NCI-H1417 treated with DMSO at 0.1 percent for 48 hours (cell line): ENCODE data around the gene PRMT9.
A peak's percentile ranks its signal among the peaks of the same experiment; 100 is the strongest.

Experiments
- DNase-seq: peaks from one replicate; lab custom pipeline; 2025; lab: John Stamatoyannopoulos, UW

The PRMT9 gene

DNA sequence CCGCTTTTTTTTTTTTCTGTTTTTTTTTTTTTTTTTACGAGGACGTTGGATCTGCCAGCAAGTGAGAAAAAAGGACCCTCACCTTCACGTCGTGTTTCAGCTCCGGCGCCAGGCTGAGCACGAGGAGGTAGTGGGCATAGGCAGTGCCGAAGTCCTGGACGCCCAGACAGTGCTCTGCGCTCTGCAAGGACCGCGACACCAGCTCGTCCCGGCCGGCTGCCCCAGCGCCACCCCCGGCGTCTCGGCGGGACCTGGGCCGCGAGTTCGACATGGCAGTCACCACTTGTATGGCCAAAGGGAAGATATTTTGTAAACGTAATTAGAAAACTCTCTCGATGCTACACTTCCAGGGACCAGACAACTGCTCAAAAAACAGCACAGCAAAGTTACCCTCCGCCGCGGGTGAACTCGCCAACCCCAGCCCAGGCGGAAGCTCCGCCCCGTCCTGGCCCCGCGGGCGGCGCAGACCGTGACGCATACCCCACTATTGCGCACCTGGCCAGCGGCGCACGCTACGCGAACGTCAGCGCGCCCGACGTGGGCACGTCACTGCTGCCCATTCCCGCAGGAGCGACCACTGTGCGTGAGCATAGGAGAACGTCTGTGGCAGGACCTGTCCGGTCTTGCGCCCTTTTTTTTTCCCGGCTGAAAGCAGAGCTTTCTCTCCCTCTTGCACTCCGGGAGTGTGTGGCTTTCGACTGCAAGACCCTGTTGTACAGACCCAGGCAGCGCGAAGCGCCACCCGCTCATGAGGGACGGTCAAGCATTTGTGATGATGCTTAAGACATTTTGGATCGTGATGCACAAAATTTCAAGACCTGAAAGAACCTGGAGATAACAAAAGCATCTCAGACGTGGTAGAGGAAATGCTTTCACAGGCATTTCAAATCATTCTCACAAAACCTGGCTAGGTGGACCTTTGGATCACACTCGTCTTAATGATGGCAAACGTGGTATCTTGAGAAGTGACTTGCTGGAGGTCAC is at the start of gene PRMT9:
Gene PRMT9, minus strand, starts transcription at position 447 of the 984 bp plus-strand sequence. Its CDS starts 176 bp downstream, at position 271.
- DNase-seq: peak; percentile 43

- DNase-seq: no peak
Measured at GRCh38 chr4:147732518-147733235, 48.7 kb upstream of the PRMT9 start.

DNA sequence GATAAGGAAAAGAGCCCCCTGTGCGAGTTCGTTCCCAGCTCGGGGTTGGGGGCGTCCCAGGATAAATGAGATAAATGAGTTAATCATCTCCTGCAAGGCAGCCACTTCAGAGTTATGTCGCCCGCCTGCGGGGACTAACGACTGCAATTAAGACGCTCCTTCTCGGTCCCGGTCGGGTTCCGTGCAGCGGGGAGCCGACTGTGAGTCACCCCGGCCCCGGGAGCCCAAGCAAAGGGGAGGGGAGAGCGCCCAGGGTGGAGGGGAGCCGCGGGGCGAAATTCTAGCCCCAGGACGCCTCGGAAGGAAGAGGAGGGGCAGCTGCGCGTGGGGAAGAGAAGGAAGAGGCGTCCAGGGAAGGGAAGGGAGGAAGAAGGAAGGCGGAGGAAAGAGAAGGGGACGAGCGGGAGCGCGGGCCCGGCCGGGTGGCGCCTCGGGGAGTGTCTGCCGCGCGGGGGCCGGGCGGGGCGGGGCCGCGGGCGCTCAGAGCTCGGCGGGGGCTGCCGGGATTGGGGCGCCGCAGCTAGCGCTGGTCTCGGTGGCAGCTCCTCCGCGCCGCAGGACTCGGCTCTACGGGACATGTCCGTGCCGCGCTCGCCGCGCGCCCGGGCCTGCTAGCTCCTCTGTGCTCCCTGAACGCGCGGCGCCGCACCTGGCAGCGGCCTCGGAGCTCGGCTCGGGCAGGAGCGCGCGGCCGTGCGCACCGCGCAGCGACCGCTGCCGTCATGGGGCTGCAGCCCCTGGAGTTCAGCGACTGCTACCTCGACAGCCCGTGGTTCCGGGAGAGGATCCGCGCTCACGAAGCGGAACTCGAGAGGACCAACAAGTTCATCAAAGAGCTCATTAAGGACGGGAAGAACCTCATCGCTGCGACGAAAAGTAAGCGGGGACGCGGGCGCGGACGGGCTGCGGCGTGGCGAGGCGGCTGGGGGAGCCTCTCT is 47.9 kb upstream of the PRMT9 start, which contains the start of gene ARHGAP10:
Gene ARHGAP10, plus strand, starts transcription at position 509 of the 938 bp plus-strand sequence. Its CDS starts 214 bp downstream, at position 723.
- DNase-seq: no peak

- DNase-seq: no peak
Measured at GRCh38 chr4:147730333-147730732, 46.4 kb upstream of the PRMT9 start.

DNA sequence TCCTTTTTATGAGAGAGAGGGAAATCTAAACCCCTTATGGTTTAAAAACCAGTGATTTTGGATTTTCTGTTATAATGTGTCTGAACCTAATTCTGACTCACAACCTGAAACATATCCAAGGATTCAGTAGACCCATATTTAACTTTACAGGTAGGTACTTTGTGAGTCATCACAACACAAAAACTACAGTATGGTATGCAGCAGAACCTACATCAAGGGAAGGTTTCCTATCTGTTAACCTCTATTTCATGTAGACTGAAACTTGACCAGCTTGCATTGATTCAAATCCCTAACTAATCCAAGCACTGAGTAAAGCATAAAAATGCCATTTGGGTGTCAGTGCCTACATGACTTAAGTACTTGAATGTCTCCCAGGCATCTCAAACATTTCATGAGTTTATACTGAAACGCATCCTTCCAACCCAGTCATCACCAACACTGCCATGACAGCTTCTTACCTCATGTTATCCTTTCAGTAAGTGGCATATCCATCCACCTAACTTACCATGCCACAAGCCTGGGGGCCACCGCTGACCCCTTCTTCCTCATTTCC is 43.6 kb upstream of the PRMT9 start:
- DNase-seq: no peak

DNA sequence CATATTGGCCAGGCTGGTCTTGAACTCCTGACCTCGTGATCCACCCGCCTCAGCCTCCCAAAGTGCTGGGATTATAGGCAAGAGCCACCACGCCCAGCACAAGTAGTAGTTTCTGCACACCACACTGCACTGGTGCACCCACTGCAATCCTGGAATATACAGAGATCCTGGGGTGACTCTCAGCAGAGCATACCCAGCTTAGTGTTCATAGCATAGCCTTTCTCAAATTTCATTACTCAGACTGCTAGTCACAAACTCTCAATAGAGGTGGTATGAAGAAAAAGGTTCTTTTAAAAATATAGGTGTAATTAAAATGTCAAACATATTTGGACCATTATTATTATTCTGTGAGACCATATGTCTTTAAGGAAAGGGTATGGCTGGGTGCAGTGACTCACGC is 41.7 kb upstream of the PRMT9 start:
- no peak for DNase-seq

GRCh38 chr4:147724468-147725201 is 40.7 kb upstream of the PRMT9 start:
- DNase-seq: no peak

DNA sequence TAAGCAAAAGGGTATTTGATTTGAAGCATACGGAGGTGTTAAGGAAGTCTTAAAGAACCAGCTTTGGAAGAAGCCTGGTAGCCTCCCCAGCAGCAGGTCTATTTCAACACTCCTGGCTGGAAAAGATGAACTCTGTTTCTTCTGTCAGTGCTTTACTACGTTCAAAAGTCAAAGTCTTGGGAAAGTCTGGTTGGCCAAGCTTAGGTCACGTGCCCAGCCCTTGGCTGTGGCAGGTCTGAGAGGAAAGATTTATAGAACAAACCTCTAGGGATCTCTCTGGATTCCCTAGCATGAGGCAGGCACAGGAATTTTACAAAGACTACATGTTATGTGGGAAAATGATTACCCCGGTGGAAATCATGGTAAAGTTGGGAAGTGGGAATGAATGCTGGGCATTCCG is 39.4 kb upstream of the PRMT9 start:
- no peak for DNase-seq

- DNase-seq: no peak
Measured at GRCh38 chr4:147717878-147718277, 33.9 kb upstream of the PRMT9 start.

- DNase-seq: no peak
Measured at GRCh38 chr4:147714575-147715401, 30.8 kb upstream of the PRMT9 start.

DNA sequence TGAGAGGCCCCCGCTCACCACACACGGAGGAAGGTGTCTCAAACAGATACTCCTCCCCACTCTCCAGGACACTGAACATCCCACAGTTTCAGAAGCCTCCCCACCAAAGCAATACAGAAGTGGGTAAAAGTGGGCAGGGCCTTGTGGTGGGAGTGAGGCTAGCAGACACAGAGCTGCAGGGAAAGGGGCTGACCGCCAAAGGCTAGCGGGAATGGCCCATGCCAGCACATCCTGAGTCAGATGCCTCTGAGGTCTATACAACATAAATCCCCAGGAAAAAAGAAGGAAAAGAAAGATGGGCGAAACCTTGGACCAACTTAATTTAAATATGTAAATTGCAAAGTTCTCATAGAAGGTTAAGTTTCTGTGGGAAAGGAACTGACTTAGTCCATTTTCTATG is 26.0 kb upstream of the PRMT9 start:
- no peak for DNase-seq

GRCh38 chr4:147707892-147708672 is 24.1 kb upstream of the PRMT9 start:
- no peak for DNase-seq

DNA sequence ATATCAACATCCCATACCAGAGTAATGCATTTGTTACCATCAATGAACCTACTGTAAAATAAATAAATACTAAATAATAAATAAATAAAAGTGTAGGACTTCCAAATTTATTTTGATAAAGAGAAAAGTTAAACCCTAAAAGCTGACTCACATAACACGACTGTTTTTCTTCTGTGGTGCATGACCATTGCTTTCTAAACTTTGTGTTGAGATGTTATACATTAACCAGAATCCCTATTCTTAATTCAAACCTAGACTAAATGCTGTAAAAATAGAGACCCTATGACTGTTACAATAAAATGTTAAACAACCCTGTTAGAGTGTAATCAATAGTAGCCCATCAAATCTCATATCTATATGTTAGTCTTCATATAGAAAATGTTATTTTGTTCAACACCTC is 20.9 kb upstream of the PRMT9 start:
- no peak for DNase-seq

GRCh38 chr4:147696866-147697265 is 12.9 kb upstream of the PRMT9 start:
- DNase-seq: no peak

DNA sequence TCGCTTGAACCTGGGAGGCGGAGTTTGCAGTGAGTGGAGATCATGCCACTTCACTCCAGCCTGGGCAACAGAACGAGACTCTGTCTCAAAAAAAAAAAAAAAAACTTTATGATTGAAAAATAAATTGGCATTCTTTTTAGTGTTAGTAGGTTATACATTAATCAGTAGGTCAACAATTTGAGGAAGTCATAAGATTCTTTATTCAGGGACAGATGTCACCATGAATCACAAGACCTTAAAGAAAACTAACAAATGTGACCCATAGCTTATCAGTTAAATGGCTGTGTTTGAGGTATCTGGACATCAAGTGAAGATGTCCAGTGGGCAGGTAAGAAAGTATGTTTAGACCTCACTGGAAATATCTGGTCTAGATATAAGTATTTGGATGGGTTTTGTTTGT is 9.3 kb upstream of the PRMT9 start:
- DNase-seq: no peak

GRCh38 chr4:147691820-147692219 is 7.9 kb upstream of the PRMT9 start:
- DNase-seq: no peak

GRCh38 chr4:147689067-147689466 is 5.1 kb upstream of the PRMT9 start:
- no peak for DNase-seq

- DNase-seq: no peak
Measured at GRCh38 chr4:147683188-147683591, 773 bp downstream of the PRMT9 start.

GRCh38 chr4:147682755-147683154 is 1.2 kb downstream of the PRMT9 start:
- no peak for DNase-seq
